GM19023 (cell line): ENCODE results near the gene TST.
A peak's percentile ranks its signal among the peaks of the same experiment; 100 is the strongest.

ENCODE experiments used
- ATAC-seq: cut with Tn5 transposase; IDR thresholded peaks from one replicate; pipeline ENCODE4 v1.9.1; 2021; ENCODE audit warnings: mild to moderate bottlenecking, moderate library complexity; ENCODE audit not compliant: unreplicated experiment

Gene TST

DNA sequence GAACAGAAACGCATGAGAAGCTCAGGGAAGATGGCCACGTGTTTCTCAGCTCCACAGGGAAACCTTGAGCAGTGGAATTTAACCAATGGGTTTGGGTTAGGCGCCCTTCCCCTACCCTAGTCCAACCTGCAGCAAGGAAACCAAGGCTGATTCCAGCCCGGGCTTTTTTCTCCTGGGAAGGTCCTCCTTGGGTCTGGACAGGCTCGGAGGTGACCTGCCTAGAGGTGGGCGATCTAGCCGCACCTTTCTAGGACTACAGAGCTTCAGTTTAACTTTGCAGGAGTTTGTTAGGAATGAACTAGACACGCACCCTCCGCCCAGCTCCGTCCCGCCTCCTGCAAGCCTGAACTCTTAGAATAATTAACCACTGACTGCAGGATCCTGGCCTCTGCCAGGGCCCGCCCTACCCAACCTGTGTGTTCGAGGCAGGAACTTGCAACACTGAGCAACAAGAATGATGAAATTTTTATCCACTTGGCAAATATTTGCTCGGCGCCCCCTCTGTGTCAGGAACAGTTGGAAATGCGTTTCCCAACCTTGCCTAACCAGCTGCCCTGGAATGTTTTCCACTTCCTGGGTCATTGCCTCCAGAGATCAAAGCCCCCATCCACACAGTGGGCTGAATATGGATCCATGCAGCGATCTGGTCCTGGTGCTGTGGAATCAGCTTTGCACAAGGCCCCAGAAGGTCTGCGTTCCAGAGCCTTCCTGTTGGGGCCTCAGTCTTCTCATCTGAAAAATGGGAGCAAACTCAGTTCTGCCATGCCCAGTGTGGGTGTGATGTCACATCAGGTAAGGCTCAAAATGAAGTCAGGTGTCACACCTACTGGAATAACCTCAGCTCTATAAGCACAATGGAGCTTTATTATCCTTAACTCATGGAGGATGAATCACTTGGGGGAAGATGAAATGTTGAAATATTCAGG, 13.6 kb upstream of the TST start:
- ATAC-seq, result no peak

DNA sequence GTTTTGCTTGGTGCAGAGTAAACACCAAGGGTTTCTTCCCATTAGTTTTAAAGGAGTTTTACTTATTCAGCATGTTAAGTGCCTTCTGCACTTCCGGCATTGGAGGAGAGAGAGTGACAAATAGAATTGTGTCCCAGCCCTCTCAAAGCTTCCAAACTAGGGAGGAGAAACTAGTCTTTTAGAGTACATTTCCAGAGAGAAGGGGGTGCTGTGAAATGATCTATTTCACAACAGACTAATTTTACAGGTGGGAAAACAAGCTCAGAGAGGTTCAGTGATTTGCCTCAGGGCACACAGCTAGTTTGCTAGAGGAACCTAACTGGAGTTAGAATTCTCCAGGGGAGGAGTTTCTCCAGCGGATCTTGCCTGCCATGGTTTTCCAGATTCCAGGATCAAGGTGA, 12.9 kb upstream of the TST start:
- ATAC-seq, result no peak

DNA sequence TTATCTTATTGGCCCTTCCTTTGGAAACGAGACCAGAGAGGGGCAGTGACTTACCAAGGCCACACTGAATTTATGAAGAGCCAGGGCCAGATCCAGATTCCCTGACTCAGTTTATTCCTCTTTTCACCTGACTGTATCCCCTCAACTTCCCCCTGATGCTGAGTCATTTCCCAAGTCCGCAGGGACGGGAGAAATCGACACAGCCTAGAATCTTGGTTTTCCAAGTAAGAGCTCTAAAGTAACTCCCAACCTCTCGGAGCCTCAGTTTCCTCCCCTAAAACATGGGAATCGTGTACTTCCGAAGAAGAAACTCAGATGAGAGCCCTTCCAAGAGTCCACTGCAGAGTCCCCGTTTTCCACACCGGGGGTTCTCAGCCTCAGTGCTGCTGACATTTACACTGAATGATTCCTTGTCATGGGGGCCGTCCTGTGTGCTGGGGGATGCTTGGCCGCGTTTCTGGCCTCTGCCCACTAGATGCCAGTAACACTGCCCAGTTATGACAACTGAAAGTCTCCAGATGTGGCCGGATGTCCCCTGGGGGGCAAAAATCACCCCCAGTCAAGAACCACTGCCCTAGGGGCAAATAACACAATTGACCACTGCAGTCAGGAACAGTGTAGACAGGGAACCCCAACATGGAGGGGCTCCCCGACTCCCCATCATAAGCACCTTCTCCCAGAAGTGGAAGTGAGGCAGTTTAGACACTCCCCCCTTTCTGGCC, 11.5 kb upstream of the TST start:
- ATAC-seq, result no peak

DNA sequence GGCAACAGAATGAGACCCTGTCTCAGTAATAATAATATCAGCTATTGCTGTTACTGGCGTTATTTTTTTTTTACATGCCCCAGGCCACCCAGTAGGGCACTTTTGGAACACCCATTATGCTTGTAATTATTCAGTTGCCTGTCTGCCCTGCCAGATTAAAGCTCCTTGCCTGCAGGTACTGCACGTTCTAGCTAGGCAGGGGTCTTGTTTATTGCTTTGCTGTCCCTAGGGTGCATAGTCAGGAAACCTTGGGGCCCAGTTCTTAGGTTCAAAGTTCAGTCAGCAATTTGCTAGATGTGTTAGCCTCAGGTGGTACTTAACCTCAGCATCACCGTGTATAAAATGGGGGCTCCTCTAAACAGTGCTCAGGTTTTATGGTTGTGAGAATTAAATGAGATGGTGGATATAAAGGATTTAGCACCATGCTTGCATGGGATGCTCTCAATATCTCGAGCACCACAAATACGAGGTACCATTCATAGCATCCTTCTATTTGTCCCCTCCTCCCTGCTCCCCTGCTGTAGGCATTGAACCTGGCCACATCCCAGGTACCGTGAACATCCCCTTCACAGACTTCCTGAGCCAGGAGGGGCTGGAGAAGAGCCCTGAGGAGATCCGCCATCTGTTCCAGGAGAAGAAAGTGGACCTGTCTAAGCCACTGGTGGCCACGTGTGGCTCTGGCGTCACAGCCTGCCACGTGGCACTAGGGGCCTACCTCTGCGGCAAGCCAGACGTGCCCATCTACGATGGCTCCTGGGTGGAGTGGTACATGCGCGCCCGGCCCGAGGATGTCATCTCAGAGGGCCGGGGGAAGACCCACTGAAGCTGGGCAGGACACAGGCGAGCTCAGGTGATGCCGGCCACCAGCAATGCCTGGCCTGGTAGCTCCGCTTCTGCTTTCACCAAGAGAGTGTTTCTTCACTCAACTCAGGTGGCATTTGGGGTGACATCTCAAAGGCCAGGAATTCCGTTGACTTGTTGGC, 9.7 kb upstream of the TST start:
- ATAC-seq, result no peak

DNA sequence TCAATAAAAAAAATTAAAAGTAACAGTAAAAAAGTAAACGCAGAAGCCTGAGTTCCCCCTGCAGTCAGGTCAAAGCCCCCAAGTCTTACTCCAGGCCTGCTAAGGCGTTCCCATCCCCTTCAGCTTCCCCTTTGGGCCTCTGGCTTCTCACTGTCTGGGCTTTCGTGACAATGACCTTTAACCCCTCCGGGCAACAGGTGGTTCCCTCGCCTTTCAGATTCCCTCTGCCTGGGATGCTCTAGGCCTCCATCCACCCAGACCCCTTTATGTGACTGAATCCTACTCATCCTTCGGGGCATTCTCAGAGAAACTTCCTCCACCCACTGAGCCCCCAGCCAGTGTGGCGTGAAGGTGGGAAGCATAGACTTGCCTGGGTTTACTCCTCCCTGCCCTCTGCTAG, 8.3 kb upstream of the TST start:
- no peak for ATAC-seq

DNA sequence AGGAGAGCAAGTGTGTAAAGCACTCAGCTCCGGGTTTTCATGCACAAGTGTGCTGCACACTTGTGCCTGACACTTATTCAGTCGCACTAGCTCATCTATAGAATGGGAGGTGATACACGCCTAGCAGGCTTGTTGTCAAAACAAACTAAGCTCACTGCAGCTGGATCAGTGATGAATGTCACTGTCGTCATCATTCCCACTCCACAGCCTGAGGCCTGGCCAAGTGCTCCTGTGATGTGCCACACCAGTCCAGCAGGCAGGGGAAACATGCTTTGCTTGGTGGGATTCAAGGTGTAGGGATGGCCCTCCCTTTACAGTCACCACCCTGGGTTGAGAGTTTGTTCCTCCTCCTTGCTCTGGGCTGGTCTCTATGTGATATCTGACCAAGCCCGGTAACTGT, 7.1 kb upstream of the TST start:
- ATAC-seq, result no peak

DNA sequence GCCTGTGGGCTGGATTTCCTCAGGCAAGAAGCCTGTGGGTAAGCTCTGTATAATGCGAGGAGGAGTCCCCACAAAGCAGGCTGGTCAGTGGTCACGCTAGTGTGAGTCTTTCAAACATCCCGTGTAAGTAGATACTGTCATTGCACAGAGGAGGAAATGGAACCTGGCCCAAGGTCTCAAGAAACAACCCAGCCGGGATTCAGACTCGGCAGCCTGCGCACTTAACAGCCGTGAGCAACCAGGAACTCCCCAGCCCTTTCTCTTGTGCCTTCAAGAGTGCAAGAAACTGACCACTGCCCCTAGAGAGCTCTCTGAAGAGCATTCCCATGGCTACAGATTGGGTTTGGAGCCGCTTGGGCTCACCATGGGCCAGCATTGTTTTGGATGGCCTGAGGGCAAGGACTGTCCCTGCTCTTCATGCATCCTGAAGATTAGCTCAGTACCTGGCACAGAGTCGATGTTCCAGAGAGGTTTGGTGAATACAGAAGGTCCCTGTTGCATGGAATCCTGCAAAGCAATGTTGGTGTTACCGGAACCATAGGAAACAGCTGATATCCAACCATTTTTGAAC, 6.3 kb upstream of the TST start:
- ATAC-seq, result no peak

DNA sequence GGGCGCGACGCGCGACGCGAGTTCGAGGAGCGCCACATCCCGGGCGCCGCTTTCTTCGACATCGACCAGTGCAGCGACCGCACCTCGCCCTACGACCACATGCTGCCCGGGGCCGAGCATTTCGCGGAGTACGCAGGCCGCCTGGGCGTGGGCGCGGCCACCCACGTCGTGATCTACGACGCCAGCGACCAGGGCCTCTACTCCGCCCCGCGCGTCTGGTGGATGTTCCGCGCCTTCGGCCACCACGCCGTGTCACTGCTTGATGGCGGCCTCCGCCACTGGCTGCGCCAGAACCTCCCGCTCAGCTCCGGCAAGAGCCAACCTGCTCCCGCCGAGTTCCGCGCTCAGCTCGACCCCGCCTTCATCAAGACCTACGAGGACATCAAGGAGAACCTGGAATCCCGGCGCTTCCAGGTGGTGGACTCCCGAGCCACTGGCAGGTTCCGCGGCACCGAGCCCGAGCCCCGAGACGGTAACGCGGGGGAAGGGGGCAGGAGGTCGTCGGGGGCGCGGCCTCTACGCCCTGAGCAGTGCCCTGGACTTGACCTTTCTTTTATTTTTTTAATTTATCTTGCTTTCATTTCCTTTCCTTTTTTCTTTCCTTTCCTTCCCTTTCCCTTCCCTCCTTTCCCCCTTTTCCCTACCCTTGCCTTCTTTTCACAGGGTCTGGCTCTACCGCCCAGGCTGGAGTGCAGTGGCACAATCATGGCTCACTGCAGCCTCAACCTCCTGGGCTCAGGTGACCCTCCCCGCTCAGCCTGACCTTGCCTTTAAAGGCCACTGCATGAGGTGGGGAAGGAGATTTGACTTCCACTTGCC, 5.3 kb upstream of the TST start:
- ATAC-seq, result no peak

DNA sequence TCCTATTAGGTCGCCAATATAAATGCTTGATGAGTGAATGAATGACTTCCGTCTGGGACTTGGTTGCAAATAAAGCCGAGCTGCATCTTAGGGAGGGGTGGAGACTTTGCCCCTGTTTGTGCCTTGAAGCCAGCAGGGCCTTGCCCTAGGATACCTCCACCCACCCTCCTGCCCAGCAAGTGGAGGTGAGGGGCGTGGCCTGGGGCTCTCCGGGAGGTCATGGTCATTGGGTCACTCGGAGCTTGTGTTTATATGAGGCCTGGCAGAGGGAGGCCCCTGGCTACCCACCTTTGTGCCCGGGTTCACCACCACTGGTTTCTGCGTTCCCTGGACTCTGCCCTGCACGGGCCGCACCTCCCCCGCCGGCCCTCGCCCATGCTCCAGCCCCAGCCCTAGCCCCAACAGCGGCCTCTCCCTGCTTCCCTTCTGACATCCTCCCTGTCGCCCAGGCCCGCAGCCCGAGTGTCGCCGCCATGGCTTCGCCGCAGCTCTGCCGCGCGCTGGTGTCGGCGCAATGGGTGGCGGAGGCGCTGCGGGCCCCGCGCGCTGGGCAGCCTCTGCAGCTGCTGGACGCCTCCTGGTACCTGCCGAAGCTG, 4.6 kb upstream of the TST start:
- no peak for ATAC-seq

DNA sequence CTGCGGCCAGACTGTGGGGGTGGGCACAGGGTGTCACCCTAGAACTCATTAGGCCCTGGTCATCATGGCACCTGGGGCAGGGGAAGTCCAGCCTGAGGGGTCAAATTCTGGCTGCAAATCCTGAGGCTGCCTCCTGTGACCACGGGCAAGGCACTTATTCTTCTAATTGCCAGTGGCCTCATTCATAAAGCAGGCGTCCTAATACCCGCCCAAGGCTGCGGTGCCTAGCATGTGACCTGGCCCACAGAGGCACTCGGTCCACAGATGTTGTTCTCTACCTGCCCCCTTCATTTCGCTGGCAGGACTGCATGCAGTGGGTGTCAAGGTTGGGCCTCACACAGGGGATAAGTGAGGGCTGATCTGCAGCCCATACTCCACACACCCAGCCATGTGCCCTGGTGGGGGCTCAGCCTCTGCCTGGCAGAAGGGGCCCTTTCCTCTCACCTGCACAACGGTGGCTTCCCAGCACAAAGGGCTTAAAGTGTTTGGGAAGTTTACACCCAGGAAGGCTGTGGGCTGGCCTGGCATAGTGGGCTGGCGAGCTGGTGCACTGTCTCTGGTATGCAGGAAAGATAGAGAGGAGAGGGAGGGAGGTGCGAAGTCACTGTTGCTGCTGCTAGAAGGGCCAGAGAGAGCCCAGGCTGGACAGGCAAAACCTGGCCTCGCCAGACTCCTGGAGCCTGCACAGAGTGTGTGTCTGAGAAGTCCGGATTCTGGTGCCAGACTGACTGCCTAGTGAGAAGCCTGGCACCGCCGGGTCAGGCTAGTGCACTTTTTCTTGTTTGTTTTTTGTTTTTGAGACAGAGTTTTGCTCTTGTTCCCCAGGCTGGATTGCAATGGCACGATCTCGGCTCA, 3.5 kb upstream of the TST start:
- ATAC-seq, result no peak

DNA sequence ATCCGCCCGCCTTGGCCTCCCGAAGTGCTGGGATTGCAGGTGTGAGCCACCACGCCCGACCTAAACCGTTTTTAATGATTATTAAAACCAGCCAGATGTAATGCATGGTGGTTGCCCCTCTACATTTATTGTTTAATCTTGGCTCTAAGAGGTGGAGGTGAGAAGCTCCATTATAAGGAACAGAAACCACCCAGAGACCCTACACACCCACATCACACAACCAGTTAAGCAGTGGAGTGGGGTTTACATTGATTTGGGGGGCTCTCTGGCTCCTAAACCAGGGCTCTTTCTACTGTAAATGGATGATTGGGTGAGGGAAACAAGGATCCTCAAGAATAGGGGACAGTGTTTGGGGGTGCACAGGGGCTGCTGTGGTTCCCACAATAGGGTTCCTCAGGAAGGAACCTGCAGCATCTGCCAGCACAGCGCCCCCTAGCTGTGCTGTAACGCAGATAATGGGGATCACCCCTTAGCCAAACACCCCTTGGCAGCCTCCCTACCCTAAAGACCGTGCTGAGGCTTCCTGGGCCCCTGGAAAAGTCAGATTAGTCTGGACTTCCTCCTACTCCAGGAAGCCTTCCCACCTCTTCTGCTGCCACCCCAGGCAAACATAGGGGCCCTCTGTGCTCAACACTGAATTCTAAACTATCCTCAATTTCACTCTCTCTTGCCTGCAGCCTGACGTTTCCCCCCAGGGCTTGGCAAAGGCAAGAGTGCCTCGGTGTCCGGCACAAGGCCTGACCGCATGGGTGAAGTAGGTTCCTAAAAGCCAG, 2.6 kb upstream of the TST start:
- no peak for ATAC-seq

DNA sequence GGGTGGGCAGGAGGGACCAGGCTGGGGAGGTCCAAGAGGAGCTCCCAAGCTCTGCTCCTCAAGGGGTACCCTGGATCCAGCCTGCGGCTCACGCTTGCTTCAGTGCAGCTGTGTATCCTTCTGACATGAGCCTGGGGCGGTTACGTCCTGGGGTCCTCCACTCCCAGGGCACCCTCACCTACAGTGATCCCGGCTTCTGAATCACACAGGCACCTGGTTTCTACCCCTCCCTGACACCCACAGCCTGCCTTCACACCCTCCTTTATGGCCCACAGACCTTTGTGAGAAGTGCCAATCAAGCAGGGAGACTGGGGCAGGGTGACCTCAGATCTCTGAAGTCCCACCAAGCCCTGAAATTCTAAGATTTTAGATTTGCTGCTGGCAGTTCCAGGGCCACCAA, 1.8 kb upstream of the TST start:
- no peak for ATAC-seq

DNA sequence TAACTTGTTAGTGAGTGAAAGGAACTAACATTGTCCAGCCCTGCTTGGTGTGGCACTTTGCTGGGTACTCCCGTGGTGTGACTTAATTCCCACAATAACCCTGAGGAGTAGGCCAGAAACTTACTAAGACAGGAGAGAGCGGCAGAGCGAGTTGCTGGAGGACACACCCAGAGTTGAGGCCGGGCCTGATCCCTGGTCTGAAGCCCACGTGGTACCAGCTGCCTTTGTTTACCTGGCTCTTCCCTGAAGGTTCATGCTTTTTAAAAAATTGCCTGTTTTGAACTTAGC, 889 bp upstream of the TST start:
- ATAC-seq, result no peak

DNA sequence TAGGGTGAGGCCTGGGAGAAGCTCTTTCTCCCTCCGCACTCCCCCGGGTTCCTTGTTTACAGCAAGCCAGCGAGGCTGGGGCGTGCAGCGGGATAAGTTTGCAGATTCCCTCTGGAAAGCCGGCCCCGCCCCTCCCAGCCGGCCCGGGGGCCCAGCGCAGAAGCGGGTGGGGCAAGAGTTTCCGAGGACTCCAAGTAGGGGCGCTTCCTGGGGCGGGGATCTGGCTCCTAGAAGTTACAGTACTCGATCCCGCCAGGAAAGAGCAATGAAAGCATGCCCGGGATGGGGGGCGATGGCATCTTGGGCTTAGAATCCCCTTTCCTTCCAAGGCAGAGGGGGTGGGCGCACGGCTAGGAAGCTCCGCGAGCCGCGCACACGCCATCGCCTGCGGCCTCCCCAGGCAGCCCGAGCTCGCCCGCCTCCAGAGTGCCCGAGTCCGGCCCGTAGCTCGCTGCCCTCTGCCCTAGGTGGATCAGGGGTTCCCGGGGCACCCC, 385 bp downstream of the TST start:
- peak; percentile 27 for ATAC-seq

DNA sequence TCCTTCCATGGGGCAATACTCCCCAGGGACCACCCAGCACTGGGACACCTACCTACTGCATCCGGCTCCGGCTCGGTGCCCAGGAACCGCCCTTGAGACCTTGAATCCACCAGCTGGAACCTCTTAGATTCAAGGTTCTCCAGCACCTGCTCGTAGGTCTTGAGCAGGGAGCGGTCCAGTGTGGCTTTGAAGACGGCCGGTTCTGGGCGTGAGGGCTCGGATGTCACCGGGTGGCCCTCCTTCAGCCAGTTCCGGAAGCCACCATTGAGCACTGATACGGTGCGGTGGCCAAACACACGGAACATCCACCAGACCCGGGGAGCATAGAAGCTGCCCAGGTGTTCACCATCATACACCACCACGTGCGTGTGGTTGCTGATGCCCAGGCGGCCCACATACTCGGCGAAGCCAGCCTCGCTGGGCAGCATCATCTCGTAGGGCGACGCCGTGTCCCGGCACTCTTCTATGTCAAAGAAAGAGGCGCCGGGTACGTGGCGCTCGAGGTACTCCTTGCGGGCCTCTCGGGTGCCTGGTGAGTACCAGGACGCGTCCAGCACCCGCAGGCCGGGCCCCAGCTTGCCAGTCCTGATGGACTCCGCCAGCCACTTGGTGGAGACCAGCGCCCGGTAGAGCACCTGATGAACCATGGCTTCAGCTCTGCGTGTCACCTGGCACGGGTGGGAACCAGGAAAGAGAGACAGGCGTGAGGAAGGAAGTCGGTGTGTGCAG, 997 bp downstream of the TST start:
- ATAC-seq, result no peak

DNA sequence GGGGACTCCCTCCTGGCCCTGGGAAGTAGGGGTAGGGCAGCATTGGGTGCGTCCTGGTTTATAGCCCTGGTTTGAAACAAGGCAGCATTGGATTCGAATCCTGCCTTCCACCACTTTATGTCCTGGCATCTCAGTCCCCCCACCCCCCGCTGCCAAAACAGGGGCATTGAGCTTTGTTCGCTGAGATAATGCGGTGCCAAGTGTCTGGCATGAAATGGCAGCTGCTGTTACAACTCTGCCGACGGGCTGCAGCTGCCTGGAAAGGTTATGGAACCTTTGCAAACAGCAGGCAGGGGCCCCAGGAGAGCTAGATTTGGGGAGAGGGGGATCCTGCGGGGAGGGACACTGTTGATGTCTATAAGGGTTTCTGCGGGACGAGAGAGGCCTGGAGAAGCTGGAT, 1.9 kb downstream of the TST start:
- no peak for ATAC-seq
